Right lobe of liver (tissue), 4 donors: ENCODE data around the gene PRR15L.

Experiments used
- POLR2A ChIP-seq: fragments of 450-650 bp; IDR thresholded peaks from one replicate; pipeline ENCODE4 v1.6.1; 2017; ENCODE audit warnings: antibody characterized with exemption, mild to moderate bottlenecking
- TF ChIP-seq, protein P1 (sequence below), 4 donors: fragments of 200-600 bp in 3 of 4; fragments of 450-650 bp in 1 of 4; IDR thresholded peaks; one replicate each; pipeline versions ENCODE4 v1.5.1 to v1.8.0; 2016 to 2022; ENCODE audit warnings: antibody characterized with exemption in 4 of 4, mild to moderate bottlenecking in 2 of 4
- donor health status: DM: no; HTN: no; CAD: no.
- donor health status: DM: no; HTN: no; CAD: no.
- donor health status: DM: no; HTN: yes; CAD: no.

GRCh38 chr17:47982645-47983390 is 25.1 kb upstream of the PRR15L start:
- TF ChIP-seq, protein P1, sequence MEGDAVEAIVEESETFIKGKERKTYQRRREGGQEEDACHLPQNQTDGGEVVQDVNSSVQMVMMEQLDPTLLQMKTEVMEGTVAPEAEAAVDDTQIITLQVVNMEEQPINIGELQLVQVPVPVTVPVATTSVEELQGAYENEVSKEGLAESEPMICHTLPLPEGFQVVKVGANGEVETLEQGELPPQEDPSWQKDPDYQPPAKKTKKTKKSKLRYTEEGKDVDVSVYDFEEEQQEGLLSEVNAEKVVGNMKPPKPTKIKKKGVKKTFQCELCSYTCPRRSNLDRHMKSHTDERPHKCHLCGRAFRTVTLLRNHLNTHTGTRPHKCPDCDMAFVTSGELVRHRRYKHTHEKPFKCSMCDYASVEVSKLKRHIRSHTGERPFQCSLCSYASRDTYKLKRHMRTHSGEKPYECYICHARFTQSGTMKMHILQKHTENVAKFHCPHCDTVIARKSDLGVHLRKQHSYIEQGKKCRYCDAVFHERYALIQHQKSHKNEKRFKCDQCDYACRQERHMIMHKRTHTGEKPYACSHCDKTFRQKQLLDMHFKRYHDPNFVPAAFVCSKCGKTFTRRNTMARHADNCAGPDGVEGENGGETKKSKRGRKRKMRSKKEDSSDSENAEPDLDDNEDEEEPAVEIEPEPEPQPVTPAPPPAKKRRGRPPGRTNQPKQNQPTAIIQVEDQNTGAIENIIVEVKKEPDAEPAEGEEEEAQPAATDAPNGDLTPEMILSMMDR (IDR thresholded peaks at IDR 0.05), result no peak
- no peak for TF ChIP-seq POLR2A
